ENCODE measurements around the gene HERC2.

Gene HERC2

GRCh38 chr15:28120359-28120640 lies 201.7 kb downstream of the HERC2 start:
- no peak overlapping the region for H2AK5ac ChIP-seq (ENCODE audit: low read length)
- H3K4me3 ChIP-seq (ENCODE audit: low read length), result no peak overlapping the region
- peaks cover 4% of the 10 kb centered on the region for H3K36me3 ChIP-seq (ENCODE audit: control insufficient read depth, insufficient read depth, low read length)
- no peak overlapping the region for H3K18ac ChIP-seq (ENCODE audit: low read length)
- H3K9ac ChIP-seq (ENCODE audit: low read length), result no peak overlapping the region
- no peak overlapping the region for H2BK5ac ChIP-seq (ENCODE audit: low read length)
- H3K79me1 ChIP-seq (ENCODE audit: low read length), result no peaks in the 10 kb centered on the region
- H3K4ac ChIP-seq (ENCODE audit: low read depth, low read length), result no peak overlapping the region
- H4K8ac ChIP-seq (ENCODE audit: low read depth, low read length), result no peak overlapping the region
- no peak overlapping the region for H3K56ac ChIP-seq (ENCODE audit: low read length)
- no peak overlapping the region for H2BK15ac ChIP-seq (replicated peaks; ENCODE audit: low read depth)
- no peak for DNase-seq
- no peaks in the 10 kb centered on the region for H3K79me2 ChIP-seq (ENCODE audit: control insufficient read depth, insufficient read depth, low read length)
- no peak overlapping the region for H3K27ac ChIP-seq (ENCODE audit: low read depth, low read length)
- no peaks in the 10 kb centered on the region for H3K4me1 ChIP-seq (ENCODE audit: control insufficient read depth, low read depth, low read length)
- H4K5ac ChIP-seq (ENCODE audit: low read length), result no peak overlapping the region
- H3K4me2 ChIP-seq (ENCODE audit: low read length), result no peak overlapping the region
- no peak overlapping the region for H3K23ac ChIP-seq (ENCODE audit: low read length)
- no CpG with 5 or more reads among the region's 4 CpGs for WGBS (ENCODE audit: extremely low coverage, insufficient coverage, low lambda C conversion rate)
- H2BK120ac ChIP-seq (ENCODE audit: low read depth, low read length), result no peak overlapping the region
- no peaks in the 10 kb centered on the region for H3K27me3 ChIP-seq (ENCODE audit: insufficient read depth, low read length, poor library complexity)

GRCh38 chr15:28118531-28118930 lies 203.4 kb downstream of the HERC2 start:
- no peak overlapping the region for H4K5ac ChIP-seq (ENCODE audit: low read length)
- H3K79me1 ChIP-seq (ENCODE audit: low read length), result no peaks in the 10 kb centered on the region
- H2BK5ac ChIP-seq (ENCODE audit: low read length), result no peak overlapping the region
- H3K27me3 ChIP-seq (ENCODE audit: insufficient read depth, low read length, poor library complexity), result no peaks in the 10 kb centered on the region
- no peak overlapping the region for H3K4ac ChIP-seq (ENCODE audit: low read depth, low read length)
- no peak overlapping the region for H2BK15ac ChIP-seq (replicated peaks; ENCODE audit: low read depth)
- peaks cover 8% of the 10 kb centered on the region for H3K36me3 ChIP-seq (ENCODE audit: control insufficient read depth, insufficient read depth, low read length)
- no peak overlapping the region for H3K4me2 ChIP-seq (ENCODE audit: low read length)
- no peak overlapping the region for H3K23ac ChIP-seq (ENCODE audit: low read length)
- no peak overlapping the region for H3K18ac ChIP-seq (ENCODE audit: low read length)
- H3K79me2 ChIP-seq (ENCODE audit: control insufficient read depth, insufficient read depth, low read length), result no peaks in the 10 kb centered on the region
- H3K9ac ChIP-seq (ENCODE audit: low read length), result no peak overlapping the region
- WGBS (ENCODE audit: extremely low coverage, insufficient coverage, low lambda C conversion rate), result no CpG with 5 or more reads among the region's 10 CpGs
- no peak overlapping the region for H2AK5ac ChIP-seq (ENCODE audit: low read length)
- no peak overlapping the region for H3K27ac ChIP-seq (ENCODE audit: low read depth, low read length)
- no peak overlapping the region for H2BK120ac ChIP-seq (ENCODE audit: low read depth, low read length)
- no peak overlapping the region for H3K56ac ChIP-seq (ENCODE audit: low read length)
- no peak for DNase-seq
- H3K4me1 ChIP-seq (ENCODE audit: control insufficient read depth, low read depth, low read length), result no peaks in the 10 kb centered on the region
- no peak overlapping the region for H3K4me3 ChIP-seq (ENCODE audit: low read length)
- H4K8ac ChIP-seq (ENCODE audit: low read depth, low read length), result no peak overlapping the region

- no peak for DNase-seq
- no peak overlapping the region for H4K8ac ChIP-seq (ENCODE audit: low read depth, low read length)
- H3K79me2 ChIP-seq (ENCODE audit: control insufficient read depth, insufficient read depth, low read length), result no peaks in the 10 kb centered on the region
- H2BK5ac ChIP-seq (ENCODE audit: low read length), result no peak overlapping the region
- H2BK120ac ChIP-seq (ENCODE audit: low read depth, low read length), result no peak overlapping the region
- H2AK5ac ChIP-seq (ENCODE audit: low read length), result no peak overlapping the region
- H3K23ac ChIP-seq (ENCODE audit: low read length), result no peak overlapping the region
- no peaks in the 10 kb centered on the region for H3K4me1 ChIP-seq (ENCODE audit: control insufficient read depth, low read depth, low read length)
- no peak overlapping the region for H3K56ac ChIP-seq (ENCODE audit: low read length)
- WGBS (ENCODE audit: extremely low coverage, insufficient coverage, low lambda C conversion rate), result no CpG with 5 or more reads among the region's 11 CpGs
- H2BK15ac ChIP-seq (replicated peaks; ENCODE audit: low read depth), result no peak overlapping the region
- H3K27ac ChIP-seq (ENCODE audit: low read depth, low read length), result no peak overlapping the region
- H3K9ac ChIP-seq (ENCODE audit: low read length), result no peak overlapping the region
- no peaks in the 10 kb centered on the region for H3K27me3 ChIP-seq (ENCODE audit: insufficient read depth, low read length, poor library complexity)
- H3K4me3 ChIP-seq (ENCODE audit: low read length), result no peak overlapping the region
- H3K4ac ChIP-seq (ENCODE audit: low read depth, low read length), result no peak overlapping the region
- no peak overlapping the region for H3K18ac ChIP-seq (ENCODE audit: low read length)
- no peak overlapping the region for H3K4me2 ChIP-seq (ENCODE audit: low read length)
- no peak overlapping the region for H4K5ac ChIP-seq (ENCODE audit: low read length)
- H3K79me1 ChIP-seq (ENCODE audit: low read length), result no peaks in the 10 kb centered on the region
- H3K36me3 ChIP-seq (ENCODE audit: control insufficient read depth, insufficient read depth, low read length), result peaks cover 8% of the 10 kb centered on the region
Observed at GRCh38 chr15:28118083-28118482, 203.9 kb downstream of the HERC2 start.

GRCh38 chr15:28117432-28117990 lies 204.5 kb downstream of the HERC2 start:
- WGBS (ENCODE audit: extremely low coverage, insufficient coverage, low lambda C conversion rate), result no CpG with 5 or more reads among the region's 12 CpGs
- H3K36me3 ChIP-seq (ENCODE audit: control insufficient read depth, insufficient read depth, low read length), result peaks cover 8% of the 10 kb centered on the region

GRCh38 chr15:28116521-28117431 lies 205.2 kb downstream of the HERC2 start:
- DNase-seq, result no peak
- no peak overlapping the region for H4K8ac ChIP-seq (ENCODE audit: low read depth, low read length)
- H2AK5ac ChIP-seq (ENCODE audit: low read length), result no peak overlapping the region
- no peak overlapping the region for H4K5ac ChIP-seq (ENCODE audit: low read length)
- no peak overlapping the region for H3K27ac ChIP-seq (ENCODE audit: low read depth, low read length)
- H3K9ac ChIP-seq (ENCODE audit: low read length), result no peak overlapping the region
- no peak overlapping the region for H3K4me2 ChIP-seq (ENCODE audit: low read length)
- H3K56ac ChIP-seq (ENCODE audit: low read length), result no peak overlapping the region
- H3K36me3 ChIP-seq (ENCODE audit: control insufficient read depth, insufficient read depth, low read length), result peaks cover 9% of the 10 kb centered on the region
- no peak overlapping the region for H3K4me3 ChIP-seq (ENCODE audit: low read length)
- no peaks in the 10 kb centered on the region for H3K79me1 ChIP-seq (ENCODE audit: low read length)
- no peak overlapping the region for H2BK5ac ChIP-seq (ENCODE audit: low read length)
- WGBS (ENCODE audit: extremely low coverage, insufficient coverage, low lambda C conversion rate), result no CpG with 5 or more reads among the region's 42 CpGs
- H3K27me3 ChIP-seq (ENCODE audit: insufficient read depth, low read length, poor library complexity), result no peaks in the 10 kb centered on the region
- no peak overlapping the region for H3K23ac ChIP-seq (ENCODE audit: low read length)
- H3K4me1 ChIP-seq (ENCODE audit: control insufficient read depth, low read depth, low read length), result no peaks in the 10 kb centered on the region
- H3K79me2 ChIP-seq (ENCODE audit: control insufficient read depth, insufficient read depth, low read length), result no peaks in the 10 kb centered on the region
- no peak overlapping the region for H3K4ac ChIP-seq (ENCODE audit: low read depth, low read length)
- H2BK120ac ChIP-seq (ENCODE audit: low read depth, low read length), result no peak overlapping the region
- no peak overlapping the region for H2BK15ac ChIP-seq (replicated peaks; ENCODE audit: low read depth)
- H3K18ac ChIP-seq (ENCODE audit: low read length), result no peak overlapping the region

More at GRCh38 chr15:28117432-28117990, 204.5 kb downstream of the HERC2 start:
- H3K4me2 ChIP-seq (ENCODE audit: low read length), result no peak overlapping the region
- H3K79me1 ChIP-seq (ENCODE audit: low read length), result no peaks in the 10 kb centered on the region
- H3K4me3 ChIP-seq (ENCODE audit: low read length), result no peak overlapping the region
- H4K5ac ChIP-seq (ENCODE audit: low read length), result no peak overlapping the region
- no peak overlapping the region for H3K27ac ChIP-seq (ENCODE audit: low read depth, low read length)
- H3K23ac ChIP-seq (ENCODE audit: low read length), result no peak overlapping the region
- H4K8ac ChIP-seq (ENCODE audit: low read depth, low read length), result no peak overlapping the region
- no peak overlapping the region for H2BK120ac ChIP-seq (ENCODE audit: low read depth, low read length)
- H2BK5ac ChIP-seq (ENCODE audit: low read length), result no peak overlapping the region
- no peak overlapping the region for H3K56ac ChIP-seq (ENCODE audit: low read length)
- no peaks in the 10 kb centered on the region for H3K4me1 ChIP-seq (ENCODE audit: control insufficient read depth, low read depth, low read length)
- H3K27me3 ChIP-seq (ENCODE audit: insufficient read depth, low read length, poor library complexity), result no peaks in the 10 kb centered on the region
- H3K18ac ChIP-seq (ENCODE audit: low read length), result no peak overlapping the region
- H2BK15ac ChIP-seq (replicated peaks; ENCODE audit: low read depth), result no peak overlapping the region
- no peak overlapping the region for H2AK5ac ChIP-seq (ENCODE audit: low read length)
- H3K9ac ChIP-seq (ENCODE audit: low read length), result no peak overlapping the region
- H3K79me2 ChIP-seq (ENCODE audit: control insufficient read depth, insufficient read depth, low read length), result no peaks in the 10 kb centered on the region
- DNase-seq, result no peak
- H3K4ac ChIP-seq (ENCODE audit: low read depth, low read length), result no peak overlapping the region
